ENCODE data around the gene LRMDA.

The LRMDA gene

DNA sequence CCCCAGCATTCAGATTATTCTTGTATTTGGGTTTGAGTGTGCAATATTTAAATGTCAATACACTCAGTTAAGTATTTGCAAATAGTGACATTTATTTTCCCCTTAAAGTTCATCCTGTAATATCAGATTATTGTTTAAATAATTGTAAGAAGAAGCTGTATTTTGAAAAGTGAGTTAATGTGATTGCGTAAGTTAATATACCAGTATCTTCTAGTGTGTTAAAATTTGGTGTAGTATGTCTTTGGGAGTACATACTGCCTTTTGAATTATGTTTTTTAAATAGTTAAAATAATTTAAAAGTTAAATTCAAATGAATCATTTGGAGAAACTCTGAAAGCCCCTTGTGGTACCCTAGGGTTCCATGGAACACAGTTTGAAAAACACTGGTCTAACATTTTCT is 28.6 kb downstream of the LRMDA start:
- Histone ChIP-seq H2BK5ac (ENCODE audit: low read depth, low read length, poor library complexity, severe bottlenecking) (no peak overlapping the region), H3K9ac (ENCODE audit: low read length) (no peak overlapping the region), H2BK15ac (ENCODE audit: low read depth, poor library complexity, severe bottlenecking) (no peak overlapping the region), H3K4me1 (ENCODE audit: control insufficient read depth, insufficient read depth, low read depth, low read length) (no peaks in the 10 kb centered on the region), H3K4me2 (ENCODE audit: low read length, poor library complexity, severe bottlenecking) (no peak overlapping the region), H3K36me3 (ENCODE audit: control insufficient read depth in 1 of 2, insufficient read depth in 2 of 2, low read depth in 1 of 2, low read length in 2 of 2) (peaks cover 0 to 9% of the 10 kb centered on the region in 2 experiments), H3K4ac (ENCODE audit: low read depth in 1 of 2, low read length in 2 of 2) (no peak overlapping the region), H3K14ac (ENCODE audit: low read length in 2 of 2) (no peak overlapping the region), H3K27ac (ENCODE audit: low read length, poor library complexity, severe bottlenecking) (no peak overlapping the region), H3K23ac (ENCODE audit: low read length in 2 of 2) (no peak overlapping the region), H2AK5ac (ENCODE audit: low read length, severe bottlenecking) (no peak overlapping the region), H3K79me1 (replicated peaks; ENCODE audit: low read length, poor library complexity, severe bottlenecking) (no peaks in the 10 kb centered on the region), H3K18ac (ENCODE audit: low read depth in 1 of 2, low read length in 2 of 2) (no peak overlapping the region), H3K9me3 (ENCODE audit: control insufficient read depth, low read length) (no peaks in the 10 kb centered on the region), H4K8ac (ENCODE audit: low read length) (no peak overlapping the region), H3K4me3 (ENCODE audit: insufficient read depth in 1 of 2, low read depth in 1 of 2, low read length in 2 of 2) (no peak overlapping the region), H2AFZ (ENCODE audit: low read depth, low read length) (no peak overlapping the region), H3K27me3 (ENCODE audit: control insufficient read depth in 1 of 2, insufficient read depth in 1 of 2, low read length in 2 of 2) (peaks cover 0 to 11% of the 10 kb centered on the region in 2 experiments), H2BK120ac (ENCODE audit: low read depth, low read length) (no peak overlapping the region), H4K91ac (ENCODE audit: low read length) (no peak overlapping the region), H2BK12ac (ENCODE audit: low read length in 2 of 2) (no peak overlapping the region)
- WGBS: 100% methylated on average over 1 of the region's 1 CpG
- DNase-seq: no peak

- Histone ChIP-seq H3K36me3 (ENCODE audit: control insufficient read depth in 1 of 2, insufficient read depth in 2 of 2, low read depth in 1 of 2, low read length in 2 of 2) (no peaks in the 10 kb centered on the region), H2BK15ac (ENCODE audit: low read depth, poor library complexity, severe bottlenecking) (no peak overlapping the region), H3K79me1 (replicated peaks; ENCODE audit: low read length, poor library complexity, severe bottlenecking) (no peaks in the 10 kb centered on the region), H3K27me3 (ENCODE audit: control insufficient read depth in 1 of 2, insufficient read depth in 1 of 2, low read length in 2 of 2) (peaks cover 0 to 3% of the 10 kb centered on the region in 2 experiments), H3K23ac (ENCODE audit: low read length in 2 of 2) (no peak overlapping the region), H3K14ac (ENCODE audit: low read length in 2 of 2) (no peak overlapping the region), H3K9me3 (ENCODE audit: control insufficient read depth, low read length) (no peaks in the 10 kb centered on the region), H3K4ac (ENCODE audit: low read depth in 1 of 2, low read length in 2 of 2) (no peak overlapping the region), H2AFZ (ENCODE audit: low read depth, low read length) (no peak overlapping the region), H2BK12ac (ENCODE audit: low read length in 2 of 2) (peak overlapping the region in 1 of 2 experiments; percentile 24), H3K9ac (ENCODE audit: low read length) (no peak overlapping the region), H3K18ac (ENCODE audit: low read depth in 1 of 2, low read length in 2 of 2) (no peak overlapping the region), H4K91ac (ENCODE audit: low read length) (no peak overlapping the region), H3K4me3 (ENCODE audit: insufficient read depth in 1 of 2, low read depth in 1 of 2, low read length in 2 of 2) (no peak overlapping the region), H4K8ac (ENCODE audit: low read length) (no peak overlapping the region), H2AK5ac (ENCODE audit: low read length, severe bottlenecking) (no peak overlapping the region), H3K27ac (ENCODE audit: low read length, poor library complexity, severe bottlenecking) (no peak overlapping the region), H2BK120ac (ENCODE audit: low read depth, low read length) (no peak overlapping the region), H2BK5ac (ENCODE audit: low read depth, low read length, poor library complexity, severe bottlenecking) (no peak overlapping the region), H3K4me1 (ENCODE audit: control insufficient read depth, insufficient read depth, low read depth, low read length) (no peaks in the 10 kb centered on the region), H3K4me2 (ENCODE audit: low read length, poor library complexity, severe bottlenecking) (no peak overlapping the region)
- DNase-seq: no peak
- 77% methylated on average over 14 of the region's 15 CpGs for WGBS
Observed at GRCh38 chr10:75461672-75462649, 30.5 kb downstream of the LRMDA start.

- WGBS: 93% methylated on average over 9 of the region's 9 CpGs
- H2BK12ac ChIP-seq (ENCODE audit: low read length in 2 of 2): no peak overlapping the region
- no peak overlapping the region for H2BK15ac ChIP-seq (ENCODE audit: low read depth, poor library complexity, severe bottlenecking)
- no peak overlapping the region for H3K4me3 ChIP-seq (ENCODE audit: insufficient read depth in 1 of 2, low read depth in 1 of 2, low read length in 2 of 2)
- H3K9ac ChIP-seq (ENCODE audit: low read length): no peak overlapping the region
- H2BK5ac ChIP-seq (ENCODE audit: low read depth, low read length, poor library complexity, severe bottlenecking): no peak overlapping the region
- H3K27ac ChIP-seq (ENCODE audit: low read length, poor library complexity, severe bottlenecking): no peak overlapping the region
- no peak overlapping the region for H3K23ac ChIP-seq (ENCODE audit: low read length in 2 of 2)
- H3K4me1 ChIP-seq (ENCODE audit: control insufficient read depth, insufficient read depth, low read depth, low read length): no peaks in the 10 kb centered on the region
- H3K4ac ChIP-seq (ENCODE audit: low read depth in 1 of 2, low read length in 2 of 2): no peak overlapping the region
- peak overlapping the region; percentile 52 for H4K91ac ChIP-seq (ENCODE audit: low read length)
- H2BK120ac ChIP-seq (ENCODE audit: low read depth, low read length): no peak overlapping the region
- H3K79me1 ChIP-seq (replicated peaks; ENCODE audit: low read length, poor library complexity, severe bottlenecking): no peaks in the 10 kb centered on the region
- H2AK5ac ChIP-seq (ENCODE audit: low read length, severe bottlenecking): no peak overlapping the region
- H3K14ac ChIP-seq (ENCODE audit: low read length in 2 of 2): no peak overlapping the region
- H4K8ac ChIP-seq (ENCODE audit: low read length): no peak overlapping the region
- H3K9me3 ChIP-seq (ENCODE audit: control insufficient read depth, low read length): no peaks in the 10 kb centered on the region
- H3K18ac ChIP-seq (ENCODE audit: low read depth in 1 of 2, low read length in 2 of 2): no peak overlapping the region
- no peak overlapping the region for H3K4me2 ChIP-seq (ENCODE audit: low read length, poor library complexity, severe bottlenecking)
- DNase-seq: no peak
- H3K27me3 ChIP-seq (ENCODE audit: control insufficient read depth in 1 of 2, insufficient read depth in 1 of 2, low read length in 2 of 2): peaks cover 0 to 3% of the 10 kb centered on the region in 2 experiments
- H3K36me3 ChIP-seq (ENCODE audit: control insufficient read depth in 1 of 2, insufficient read depth in 2 of 2, low read depth in 1 of 2, low read length in 2 of 2): no peaks in the 10 kb centered on the region
- no peak overlapping the region for H2AFZ ChIP-seq (ENCODE audit: low read depth, low read length)
Observed at GRCh38 chr10:75462865-75463264, 31.4 kb downstream of the LRMDA start.

Data from mesenchymal stem cell (in vitro differentiated cells and primary cell).